HepG2 (cell line): ENCODE measurements around the gene RHBDL3.

Experiments
- CTCF ChIP-seq: sonication (generic); formaldehyde crosslinking; IDR thresholded peaks from 2 replicates; pipeline ENCODE4 v1.5.0; 2020; ENCODE audit warnings: mild to moderate bottlenecking, missing genetic modification reagents, moderate library complexity
- E2F1 ChIP-seq: sonication (generic); formaldehyde crosslinking; IDR thresholded peaks from 2 replicates; pipeline ENCODE4 v1.5.0; 2020; ENCODE audit warnings: missing genetic modification reagents
- NR2C2 ChIP-seq: sonication (generic); formaldehyde crosslinking; IDR thresholded peaks from 2 replicates; pipeline ENCODE4 v1.4.0; 2020; ENCODE audit warnings: missing genetic modification reagents, mild to moderate bottlenecking, moderate library complexity, borderline replicate concordance
- U2AF2 ChIP-seq: fragments of 200-400 bp; formaldehyde crosslinking; IDR thresholded peaks from 2 replicates; pipeline ENCODE4 v1.6.1; 2017; ENCODE audit warnings: low read depth, mild to moderate bottlenecking, low read length
- TF ChIP-seq, protein P1 (sequence below): sonication (generic); formaldehyde crosslinking; IDR thresholded peaks from 2 replicates; pipeline ENCODE4 v1.5.1; 2020; ENCODE audit warnings: mild to moderate bottlenecking, missing genetic modification reagents

DNA sequence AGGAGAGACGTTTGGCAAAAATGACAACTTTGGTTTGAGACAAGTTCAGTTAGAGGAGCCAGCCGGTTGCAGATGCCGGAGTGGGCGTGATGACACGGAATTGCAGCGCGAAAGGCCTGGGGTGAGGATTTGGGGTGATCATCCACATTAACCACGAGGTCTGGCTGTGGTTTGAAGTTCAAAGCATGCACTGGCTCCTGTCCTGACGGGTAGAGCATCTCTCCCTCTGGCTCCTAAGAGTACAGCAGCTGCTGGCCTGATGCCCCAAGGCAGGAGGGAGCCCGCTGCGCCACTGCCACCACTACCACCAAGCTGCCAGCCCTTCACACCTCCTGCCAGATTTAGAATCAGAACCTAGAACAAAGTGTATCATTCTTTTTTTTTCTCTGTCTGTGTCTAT is 3.7 kb downstream of the RHBDL3 start:
- no peak for TF ChIP-seq CTCF (CRISPR knock-in tag)
- no peak for TF ChIP-seq NR2C2
- TF ChIP-seq U2AF2 = no peak
- TF ChIP-seq, protein P1, sequence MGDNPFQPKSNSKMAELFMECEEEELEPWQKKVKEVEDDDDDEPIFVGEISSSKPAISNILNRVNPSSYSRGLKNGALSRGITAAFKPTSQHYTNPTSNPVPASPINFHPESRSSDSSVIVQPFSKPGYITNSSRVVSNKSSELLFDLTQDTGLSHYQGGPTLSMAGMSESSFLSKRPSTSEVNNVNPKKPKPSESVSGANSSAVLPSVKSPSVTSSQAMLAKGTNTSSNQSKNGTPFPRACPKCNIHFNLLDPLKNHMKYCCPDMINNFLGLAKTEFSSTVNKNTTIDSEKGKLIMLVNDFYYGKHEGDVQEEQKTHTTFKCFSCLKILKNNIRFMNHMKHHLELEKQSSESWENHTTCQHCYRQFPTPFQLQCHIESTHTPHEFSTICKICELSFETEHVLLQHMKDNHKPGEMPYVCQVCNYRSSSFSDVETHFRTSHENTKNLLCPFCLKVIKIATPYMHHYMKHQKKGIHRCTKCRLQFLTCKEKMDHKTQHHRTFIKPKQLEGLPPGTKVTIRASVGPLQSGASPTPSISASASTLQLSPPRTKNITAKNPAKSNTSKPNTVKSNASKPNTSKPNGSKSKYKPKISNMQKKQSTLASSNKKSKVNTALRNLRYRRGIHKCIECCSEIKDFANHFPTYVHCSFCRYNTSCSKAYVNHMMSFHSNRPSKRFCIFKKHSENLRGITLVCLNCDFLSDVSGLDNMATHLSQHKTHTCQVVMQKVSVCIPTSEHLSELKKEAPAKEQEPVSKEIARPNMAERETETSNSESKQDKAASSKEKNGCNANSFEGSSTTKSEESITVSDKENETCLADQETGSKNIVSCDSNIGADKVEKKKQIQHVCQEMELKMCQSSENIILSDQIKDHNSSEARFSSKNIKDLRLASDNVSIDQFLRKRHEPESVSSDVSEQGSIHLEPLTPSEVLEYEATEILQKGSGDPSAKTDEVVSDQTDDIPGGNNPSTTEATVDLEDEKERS (CRISPR knock-in tag) = no peak
- no peak for TF ChIP-seq E2F1 (CRISPR knock-in tag)
